K562 (cell line): ENCODE measurements around the gene RNF223. TPM values are rescaled to one million over a fixed set of nuclear protein-coding genes. Genes with fewer than 3 reads are reported as not detected.
A peak's percentile ranks its signal among the peaks of the same experiment; 100 is the strongest.

ENCODE experiments used
- ASH1L ChIP-seq: fragments of 450-650 bp; IDR thresholded peaks from 2 replicates; pipeline ENCODE4 v1.6.1; 2018; ENCODE audit warnings: borderline replicate concordance, mild to moderate bottlenecking, low read depth; ENCODE audit not compliant: partially characterized antibody
- ATF7 ChIP-seq: fragments of 450-650 bp; IDR thresholded peaks from 2 replicates; pipeline ENCODE4 v1.7.1; 2014; ENCODE audit warnings: mild to moderate bottlenecking, moderate library complexity
- BACH1 ChIP-seq: fragments of 200-800 bp; sonication (Bioruptor generic); IDR thresholded peaks from 2 replicates; pipeline ENCODE4 v1.6.1; 2016; ENCODE audit warnings: missing genetic modification characterization, missing compliant biosample characterization
- ELK3 ChIP-seq: fragments of 450-650 bp; formaldehyde crosslinking; IDR thresholded peaks from 2 replicates; pipeline ENCODE4 v1.4.0; 2020; ENCODE audit warnings: mild to moderate bottlenecking
- GATA2 ChIP-seq: sonication (generic); formaldehyde crosslinking; IDR thresholded peaks from 2 replicates; pipeline ENCODE4 v1.4.0; 2020; ENCODE audit warnings: mild to moderate bottlenecking, missing genetic modification reagents
- HMG20A ChIP-seq: fragments of 450-650 bp; formaldehyde crosslinking; conservative IDR thresholded peaks from 2 replicates; pipeline ENCODE4 v1.4.0; 2020; ENCODE audit warnings: mild to moderate bottlenecking, mixed read lengths
- HMG20B ChIP-seq: fragments of 250-450 bp; sonication (Bioruptor Pico); IDR thresholded peaks from 2 replicates; pipeline ENCODE4 v1.5.0; 2021; ENCODE audit warnings: mild to moderate bottlenecking
- HOMEZ ChIP-seq: fragments of 250-450 bp; sonication (Bioruptor Pico); IDR thresholded peaks from 2 replicates; pipeline ENCODE4 v1.4.0; 2020; ENCODE audit warnings: mild to moderate bottlenecking, moderate library complexity
- RBBP5 ChIP-seq: fragments of 200-600 bp; sonication (generic); IDR thresholded peaks from 2 replicates; pipeline ENCODE4 v1.6.1; 2012; ENCODE audit warnings: borderline replicate concordance, mild to moderate bottlenecking, low read length, control low read depth, inconsistent platforms; ENCODE audit not compliant: insufficient read depth, poor library complexity, severe bottlenecking
- RBM14 ChIP-seq: fragments of 200-400 bp; formaldehyde crosslinking; IDR thresholded peaks from 2 replicates; pipeline ENCODE4 v1.6.1; 2018; ENCODE audit warnings: low read depth, mild to moderate bottlenecking, low read length, moderate library complexity, borderline replicate concordance; ENCODE audit not compliant: insufficient read depth
- SAFB ChIP-seq: fragments of 200-400 bp; formaldehyde crosslinking; IDR thresholded peaks from 2 replicates; pipeline ENCODE4 v1.6.1; 2017; ENCODE audit warnings: low read depth, low read length, borderline replicate concordance
- TBP ChIP-seq: optimal IDR thresholded peaks from 2 replicates; pipeline ENCODE3; 2011; ENCODE audit warnings: low read depth, low read length, improper control_type of control experiment
- ZBTB8A ChIP-seq: fragments of 450-650 bp; IDR thresholded peaks from 2 replicates; pipeline ENCODE4 v1.6.1; 2018; ENCODE audit warnings: mild to moderate bottlenecking, moderate library complexity; ENCODE audit not compliant: partially characterized antibody
- ZKSCAN3 ChIP-seq: fragments of 250-450 bp; sonication (Bioruptor Pico); IDR thresholded peaks from 2 replicates; pipeline ENCODE4 v1.4.0; 2020
- ZNF253 ChIP-seq: fragments of 250-450 bp; sonication (Bioruptor Pico); conservative IDR thresholded peaks from 2 replicates; pipeline ENCODE4 v1.6.1; 2021; ENCODE audit warnings: mild to moderate bottlenecking
- ZNF3 ChIP-seq: fragments of 250-450 bp; sonication (Bioruptor Pico); IDR thresholded peaks from 2 replicates; pipeline ENCODE4 v1.5.0; 2021; ENCODE audit warnings: mild to moderate bottlenecking, moderate library complexity
- ZNF445 ChIP-seq: fragments of 250-450 bp; sonication (Bioruptor Pico); IDR thresholded peaks from 2 replicates; pipeline ENCODE4 v1.4.0; 2020; ENCODE audit warnings: low read depth, mild to moderate bottlenecking, moderate library complexity
- ZNF780A ChIP-seq: fragments of 250-450 bp; sonication (Bioruptor Pico); IDR thresholded peaks from 2 replicates; pipeline ENCODE4 v1.5.0; 2021; ENCODE audit warnings: mild to moderate bottlenecking
- polyA plus RNA-seq, 8 experiments: library from polyadenylated mRNA; depleted of rRNA in 4 of 8; stranded (reverse) in 5 of 8; unstranded in 3 of 8; fragments of >200 nt; fragmentation: Nextera tagmentation in 2 of 8; fragmentation: Illumina TruSeq in 1 of 8; extraction: Ambion mirVana in 2 of 8; extraction: Trizol in 1 of 8; gene quantifications; 2 replicates each; pipeline versions ENCODE4 v1.2.1 to v1.2.3, GENCODE V29; 2011 to 2014; ENCODE audit warnings: inconsistent platforms in 1 of 8, missing spikeins in 1 of 8
- total RNA-seq, 7 experiments: library from RNA; depleted of rRNA in 6 of 7; stranded (reverse); fragments of >200 nt in 6 of 7; fragmentation: Illumina TruSeq in 2 of 7; extraction: Trizol in 2 of 7; gene quantifications; 2 replicates each; pipeline versions ENCODE4 v1.2.1 to v1.2.3, GENCODE V29; 2011 to 2021; ENCODE audit warnings: low replicate concordance in 1 of 7
- TF ChIP-seq, protein P1 (sequence below): fragments of 450-650 bp; formaldehyde crosslinking; IDR thresholded peaks from 2 replicates; pipeline ENCODE4 v1.4.0; 2020; ENCODE audit warnings: mild to moderate bottlenecking, mixed read lengths
- TF ChIP-seq, protein P2 (sequence below), 3 experiments: fragments of 200-800 bp in 1 of 3; sonication (Bioruptor generic) in 1 of 3; sonication (generic) in 1 of 3; formaldehyde crosslinking in 1 of 3; IDR thresholded peaks; 2 replicates each; pipeline versions ENCODE4 v1.6.1 to v1.8.0; 2016 to 2022; ENCODE audit warnings: mild to moderate bottlenecking in 2 of 3, missing compliant biosample characterization in 2 of 3, missing genetic modification characterization in 2 of 3, missing genetic modification reagents in 1 of 3

Gene RNF223
- total and polyA plus RNA-seq, 9 of the 15 experiments (the other 6 are each of a cell fraction or from before 2014, with no cell fraction given), result 0.04 to 0.32 TPM; not detected in 7

GRCh38 chr1:1021010-1021919 lies 52.8 kb downstream of the RNF223 start (continued):
- TF ChIP-seq BACH1 (no peak), ELK3 (no peak), ZNF445 (CRISPR knock-in tag) (no peak), SAFB (peak; percentile 22; the same call in 1 of the 2 replicates), TBP (no peak), ZBTB8A (no peak), ZNF253 (no peak), GATA2 (CRISPR knock-in tag) (no peak), ZNF780A (CRISPR knock-in tag) (no peak), ASH1L (no peak), RBM14 (0 out of 2 replicates have a peak, but pooled peaks have one; percentile 70), ATF7 (peak; percentile 24; the same call in 1 of the 2 replicates), HMG20B (no peak), HOMEZ (CRISPR knock-in tag) (0 out of 2 replicates have a peak, but pooled peaks have one; percentile 62), HMG20A (no peak), RBBP5 (peak; percentile 26), ZKSCAN3 (no peak), ZNF3 (CRISPR knock-in tag) (no peak)
- TF ChIP-seq, protein P1, sequence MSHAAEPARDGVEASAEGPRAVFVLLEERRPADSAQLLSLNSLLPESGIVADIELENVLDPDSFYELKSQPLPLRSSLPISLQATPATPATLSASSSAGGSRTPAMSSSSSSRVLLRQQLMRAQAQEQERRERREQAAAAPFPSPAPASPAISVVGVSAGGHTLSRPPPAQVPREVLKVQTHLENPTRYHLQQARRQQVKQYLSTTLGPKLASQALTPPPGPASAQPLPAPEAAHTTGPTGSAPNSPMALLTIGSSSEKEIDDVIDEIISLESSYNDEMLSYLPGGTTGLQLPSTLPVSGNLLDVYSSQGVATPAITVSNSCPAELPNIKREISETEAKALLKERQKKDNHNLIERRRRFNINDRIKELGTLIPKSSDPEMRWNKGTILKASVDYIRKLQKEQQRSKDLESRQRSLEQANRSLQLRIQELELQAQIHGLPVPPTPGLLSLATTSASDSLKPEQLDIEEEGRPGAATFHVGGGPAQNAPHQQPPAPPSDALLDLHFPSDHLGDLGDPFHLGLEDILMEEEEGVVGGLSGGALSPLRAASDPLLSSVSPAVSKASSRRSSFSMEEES (CRISPR knock-in tag), result no peak
- TF ChIP-seq, protein P2, sequence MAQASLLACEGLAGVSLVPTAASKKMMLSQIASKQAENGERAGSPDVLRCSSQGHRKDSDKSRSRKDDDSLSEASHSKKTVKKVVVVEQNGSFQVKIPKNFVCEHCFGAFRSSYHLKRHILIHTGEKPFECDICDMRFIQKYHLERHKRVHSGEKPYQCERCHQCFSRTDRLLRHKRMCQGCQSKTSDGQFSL (CRISPR knock-in tag; IDR thresholded peaks at IDR 0.05), result 0 out of 2 replicates have a peak, but pooled peaks have one; percentile 3
- TF ChIP-seq, protein P2 (tag; IDR thresholded peaks at IDR 0.05), result no peak; a peak in 1 of 4 replicates
